H9 (cell line): ENCODE results near the gene MACROD1. TPM values are rescaled to one million over a fixed set of nuclear protein-coding genes. Genes with fewer than 3 reads are reported as not detected.
A peak's percentile ranks its signal among the peaks of the same experiment; 100 is the strongest.

Experiments used
- DNase-seq: peaks from one replicate; pipeline ENCODE4 v3.0.0-alpha.2; 2017
- H2AFZ ChIP-seq: one replicate; pipeline ENCODE4 v1.6.1; 2013; ENCODE audit warnings: mild to moderate bottlenecking, low read length, control low read depth, moderate library complexity
- H2AK5ac ChIP-seq: 2 replicates; pipeline ENCODE4 v1.6.1; 2013; ENCODE audit warnings: low read length, control low read depth, mixed read lengths; ENCODE audit not compliant: insufficient read length
- H2BK120ac ChIP-seq: one replicate; pipeline ENCODE4 v1.6.1; 2013; ENCODE audit warnings: low read depth, mild to moderate bottlenecking, low read length, control low read depth, inconsistent platforms; ENCODE audit not compliant: poor library complexity, severe bottlenecking
- H2BK12ac ChIP-seq: 2 replicates; pipeline ENCODE4 v1.6.1; 2013; ENCODE audit warnings: low read length, control low read depth, mixed read lengths, low read depth; ENCODE audit not compliant: insufficient read length
- H2BK15ac ChIP-seq: 2 replicates; pipeline ENCODE4 v1.6.1; 2013; ENCODE audit warnings: low read depth, low read length, control low read depth
- H2BK20ac ChIP-seq: one replicate; pipeline ENCODE4 v1.6.1; 2013; ENCODE audit warnings: low read depth, mild to moderate bottlenecking, low read length, control low read depth, inconsistent platforms; ENCODE audit not compliant: poor library complexity, severe bottlenecking
- H2BK5ac ChIP-seq: 2 replicates; pipeline ENCODE4 v1.6.1; 2013; ENCODE audit warnings: low read length, control low read depth, mixed read lengths; ENCODE audit not compliant: insufficient read length
- H3K14ac ChIP-seq: 2 replicates; pipeline ENCODE4 v1.6.1; 2013; ENCODE audit warnings: low read length, control low read depth; ENCODE audit not compliant: insufficient read depth
- H3K18ac ChIP-seq: 2 replicates; pipeline ENCODE4 v1.6.1; 2013; ENCODE audit warnings: low read depth, mild to moderate bottlenecking, mixed read lengths, low read length, control low read depth; ENCODE audit not compliant: insufficient read length
- H3K23ac ChIP-seq: 2 replicates; pipeline ENCODE4 v1.6.1; 2013; ENCODE audit warnings: low read length, control low read depth, mixed read lengths, low read depth; ENCODE audit not compliant: insufficient read length
- H3K23me2 ChIP-seq: 2 replicates; pipeline ENCODE4 v1.6.1; 2013; ENCODE audit warnings: low read depth, mild to moderate bottlenecking, mixed read lengths, low read length, control low read depth; ENCODE audit not compliant: insufficient read length, poor library complexity, severe bottlenecking
- H3K27ac ChIP-seq: 2 replicates; pipeline ENCODE4 v1.5.1; 2013; ENCODE audit warnings: low read length, control low read depth, mixed read lengths, low read depth; ENCODE audit not compliant: insufficient read length
- H3K27me3 ChIP-seq: 2 replicates; pipeline ENCODE4 v1.6.1; 2013; ENCODE audit warnings: low read length, control low read depth, inconsistent platforms; ENCODE audit not compliant: insufficient read depth
- H3K4ac ChIP-seq: 2 replicates; pipeline ENCODE4 v1.6.1; 2013; ENCODE audit warnings: low read depth, mild to moderate bottlenecking, control low read depth, inconsistent platforms, low read length, moderate library complexity
- H3K4me1 ChIP-seq: 2 replicates; pipeline ENCODE4 v1.6.1; 2013; ENCODE audit warnings: low read length, control low read depth, inconsistent platforms; ENCODE audit not compliant: insufficient read depth
- H3K4me2 ChIP-seq: 2 replicates; pipeline ENCODE4 v1.6.1; 2013; ENCODE audit warnings: low read length, control low read depth, mixed read lengths; ENCODE audit not compliant: insufficient read length, insufficient read depth
- H3K56ac ChIP-seq: 2 replicates; pipeline ENCODE4 v1.6.1; 2013; ENCODE audit warnings: low read depth, mild to moderate bottlenecking, mixed read lengths, low read length, control low read depth; ENCODE audit not compliant: insufficient read length
- H3K79me1 ChIP-seq: 2 replicates; pipeline ENCODE4 v1.6.1; 2013; ENCODE audit warnings: low read depth, mild to moderate bottlenecking, moderate library complexity, low read length, control low read depth, inconsistent platforms; ENCODE audit not compliant: insufficient read depth, poor library complexity, severe bottlenecking
- H3K79me2 ChIP-seq: 2 replicates; pipeline ENCODE4 v1.6.1; 2013; ENCODE audit warnings: low read length, control low read depth, inconsistent platforms; ENCODE audit not compliant: insufficient read depth
- H3K9ac ChIP-seq: 2 replicates; pipeline ENCODE4 v1.6.1; 2013; ENCODE audit warnings: low read length, control low read depth, mixed read lengths; ENCODE audit not compliant: insufficient read length; ENCODE audit errors: extremely low read depth
- H3K9me3 ChIP-seq: one replicate; pipeline ENCODE4 v1.6.1; 2013; ENCODE audit warnings: low read depth, low read length, inconsistent platforms; ENCODE audit not compliant: control insufficient read depth
- H3T11ph ChIP-seq: one replicate; pipeline ENCODE4 v1.6.1; 2013; ENCODE audit warnings: mild to moderate bottlenecking, low read length, control low read depth, inconsistent platforms
- H4K20me1 ChIP-seq: one replicate; pipeline ENCODE4 v1.6.1; 2013; ENCODE audit not compliant: control insufficient read depth, insufficient read length, insufficient read depth
- H4K5ac ChIP-seq: 2 replicates; pipeline ENCODE4 v1.6.1; 2013; ENCODE audit warnings: low read depth, mild to moderate bottlenecking, mixed read lengths, low read length, control low read depth; ENCODE audit not compliant: insufficient read length
- H4K8ac ChIP-seq: replicated peaks from 2 replicates; pipeline ENCODE4 v1.6.1; 2013; ENCODE audit warnings: low read length, control low read depth, mixed read lengths, low read depth; ENCODE audit not compliant: insufficient read length
- H4K91ac ChIP-seq: 2 replicates; pipeline ENCODE4 v1.6.1; 2013; ENCODE audit warnings: low read depth, mild to moderate bottlenecking, moderate library complexity, mixed read lengths, low read length, control low read depth; ENCODE audit not compliant: insufficient read length
- H3K27ac Mint-ChIP-seq, 3 experiments: 2 replicates in 2 of 3; 3 replicates in 1 of 3; pipeline ENCODE4 v1.8.0; 2020 to 2021; ENCODE audit warnings: mixed read lengths in 3 of 3, mild to moderate bottlenecking in 1 of 3, moderate library complexity in 1 of 3
- H3K27me3 Mint-ChIP-seq: 2 replicates; pipeline ENCODE4 v1.8.0; 2021; ENCODE audit warnings: low read depth, mild to moderate bottlenecking, moderate library complexity, mixed read lengths
- H3K36me3 Mint-ChIP-seq, 3 experiments: 2 replicates in 2 of 3; 3 replicates in 1 of 3; pipeline ENCODE4 v1.8.0; 2020 to 2021; ENCODE audit warnings: low read depth in 3 of 3, mixed read lengths in 3 of 3; ENCODE audit not compliant: insufficient read depth in 1 of 3
- H3K4me1 Mint-ChIP-seq, 2 experiments: 2 replicates each; pipeline ENCODE4 v1.8.0; 2020; ENCODE audit warnings: mixed read lengths in 2 of 2
- H3K4me3 Mint-ChIP-seq, 2 experiments: 2 replicates in 1 of 2; 3 replicates in 1 of 2; pipeline ENCODE4 v1.8.0; 2020 to 2021; ENCODE audit warnings: mild to moderate bottlenecking in 2 of 2, mixed read lengths in 2 of 2, moderate library complexity in 1 of 2
- H3K9me3 Mint-ChIP-seq, 2 experiments: 2 replicates in 1 of 2; 3 replicates in 1 of 2; pipeline ENCODE4 v1.8.0; 2020; ENCODE audit warnings: mild to moderate bottlenecking in 2 of 2, mixed read lengths in 2 of 2, moderate library complexity in 1 of 2
- CTCF ChIP-seq: fragments of 200-600 bp; sonication (generic); conservative IDR thresholded peaks from 3 replicates; pipeline ENCODE4 v1.8.0; 2021; ENCODE audit warnings: antibody characterized with exemption, mild to moderate bottlenecking
- WGBS: extraction: QIAGEN DNeasy Blood & Tissue Kit; methylation state at CpG from one replicate; pipeline ENCODE4 v1.1.7; 2013; ENCODE audit warnings: missing lambda C conversion rate, low lambda C conversion rate, mixed read lengths; ENCODE audit not compliant: insufficient read length; ENCODE audit errors: extremely low coverage; 5-methylcytosine and 5-hydroxymethylcytosine counted together
- total RNA-seq: library from RNA; stranded (reverse); gene quantifications from 2 replicates; pipeline ENCODE4 v1.2.1, GENCODE V29; 2021

The MACROD1 gene
- total RNA-seq, 1 experiment from 2014 or later = 21.2 TPM

GRCh38 chr11:64060861-64061444 is 105.0 kb downstream of the MACROD1 start:
- no peak overlapping the region for H3K14ac ChIP-seq
- H2BK5ac ChIP-seq = no peak overlapping the region
- peaks cover 10% of the 10 kb centered on the region for H3K23me2 ChIP-seq
- peak; percentile 73 for DNase-seq
- H3K27ac Mint-ChIP-seq = no peak overlapping the region
- no peak overlapping the region for H3T11ph ChIP-seq
- H2BK15ac ChIP-seq = no peak overlapping the region
- no peaks in the 10 kb centered on the region for H4K20me1 ChIP-seq
- no peaks in the 10 kb centered on the region for H3K36me3 Mint-ChIP-seq
- H2BK20ac ChIP-seq = no peak overlapping the region
- peak overlapping the region; percentile 53 to 83 for H3K4me3 Mint-ChIP-seq
- H4K8ac ChIP-seq = no peak overlapping the region
- peaks cover 17% of the 10 kb centered on the region; the same call in 1 of the 2 replicates for H3K27me3 ChIP-seq
- TF ChIP-seq CTCF = no peak
- no peak overlapping the region for H3K9ac ChIP-seq
- no CpG with 5 or more reads among the region's 42 CpGs for WGBS
- no peaks in the 10 kb centered on the region for H3K9me3 ChIP-seq
- no peak overlapping the region for H3K18ac ChIP-seq
- no peak overlapping the region for H3K4ac ChIP-seq
- peaks cover 90% of the 10 kb centered on the region for H3K27me3 Mint-ChIP-seq
- H3K56ac ChIP-seq = no peak overlapping the region
- H3K27ac ChIP-seq = no peak overlapping the region
- no peak overlapping the region for H4K91ac ChIP-seq
- H3K4me1 Mint-ChIP-seq = peaks cover 5 to 10% of the 10 kb centered on the region in 2 experiments; a peak in 3 of 4 replicates
- no peak overlapping the region for H4K5ac ChIP-seq
- H2BK120ac ChIP-seq = no peak overlapping the region
- peak overlapping the region; percentile 73 for H3K4me2 ChIP-seq
- H3K79me2 ChIP-seq = no peaks in the 10 kb centered on the region
- no peak overlapping the region for H2AK5ac ChIP-seq
- H3K9me3 Mint-ChIP-seq = no peaks in the 10 kb centered on the region
- H3K23ac ChIP-seq = no peak overlapping the region
- no peaks in the 10 kb centered on the region for H3K4me1 ChIP-seq
- no peak overlapping the region for H2BK12ac ChIP-seq
- no peaks in the 10 kb centered on the region for H3K79me1 ChIP-seq
- no peak overlapping the region for H2AFZ ChIP-seq
